Activated CD4-positive, CD25-positive, alpha-beta regulatory T cell treated with anti-CD3 and anti-CD28 coated beads, Interleukin-2, amount 50 U/mL, for 72 hours (primary cell): Measurements from ENCODE around the gene GTF3C5.
"Not testable (repeated sequence)": the region's sequence is repeated elsewhere in the genome, so short reads cannot be mapped to it uniquely, and the experiment has no call there.

Experiments
- DNase-seq: peaks from one replicate; pipeline ENCODE4 v3.0.0; 2021

The GTF3C5 gene, protein sequence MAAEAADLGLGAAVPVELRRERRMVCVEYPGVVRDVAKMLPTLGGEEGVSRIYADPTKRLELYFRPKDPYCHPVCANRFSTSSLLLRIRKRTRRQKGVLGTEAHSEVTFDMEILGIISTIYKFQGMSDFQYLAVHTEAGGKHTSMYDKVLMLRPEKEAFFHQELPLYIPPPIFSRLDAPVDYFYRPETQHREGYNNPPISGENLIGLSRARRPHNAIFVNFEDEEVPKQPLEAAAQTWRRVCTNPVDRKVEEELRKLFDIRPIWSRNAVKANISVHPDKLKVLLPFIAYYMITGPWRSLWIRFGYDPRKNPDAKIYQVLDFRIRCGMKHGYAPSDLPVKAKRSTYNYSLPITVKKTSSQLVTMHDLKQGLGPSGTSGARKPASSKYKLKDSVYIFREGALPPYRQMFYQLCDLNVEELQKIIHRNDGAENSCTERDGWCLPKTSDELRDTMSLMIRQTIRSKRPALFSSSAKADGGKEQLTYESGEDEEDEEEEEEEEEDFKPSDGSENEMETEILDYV

DNA sequence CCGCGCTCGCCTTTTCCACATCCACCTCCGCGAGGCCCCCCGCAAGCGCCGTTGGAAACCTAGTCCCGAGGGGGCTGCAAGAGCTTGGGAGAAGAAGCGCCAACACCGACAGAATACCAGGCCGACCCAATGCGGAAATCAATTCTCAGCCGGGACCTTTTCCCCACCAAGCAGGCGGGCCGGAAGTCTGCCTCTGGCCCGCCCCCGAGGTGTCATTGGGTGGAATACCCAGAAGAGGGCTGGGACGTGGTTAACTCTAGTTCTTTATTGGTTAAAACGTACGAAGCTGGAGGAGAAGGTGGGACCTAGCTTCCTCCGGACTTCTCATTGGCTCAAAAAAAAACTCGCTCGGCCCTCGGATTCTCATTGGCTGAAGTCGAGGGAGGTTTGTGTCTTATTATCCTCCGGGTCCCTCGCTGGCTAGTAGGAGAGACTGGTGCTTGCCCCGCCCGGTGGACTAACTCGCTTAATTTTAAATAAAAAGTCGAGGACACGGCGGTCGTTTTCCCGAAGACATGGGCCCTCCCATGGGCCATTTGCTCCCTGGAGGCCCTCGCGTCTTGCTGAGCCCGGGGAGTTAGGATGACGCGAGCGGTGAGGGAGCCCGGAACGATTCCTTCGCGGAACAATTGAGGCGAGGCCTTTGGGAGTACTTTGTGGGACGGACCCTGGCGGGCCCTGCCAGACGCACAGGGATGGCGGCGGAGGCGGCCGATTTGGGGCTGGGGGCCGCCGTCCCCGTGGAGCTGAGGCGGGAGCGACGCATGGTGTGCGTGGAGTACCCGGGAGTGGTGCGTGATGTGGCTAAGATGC lies at the start of gene GTF3C5:
Gene GTF3C5, plus strand, starts transcription at position 681 of the 813 bp plus-strand sequence. Its CDS starts 15 bp downstream, at position 696.
- DNase-seq: peak; percentile 88

DNA sequence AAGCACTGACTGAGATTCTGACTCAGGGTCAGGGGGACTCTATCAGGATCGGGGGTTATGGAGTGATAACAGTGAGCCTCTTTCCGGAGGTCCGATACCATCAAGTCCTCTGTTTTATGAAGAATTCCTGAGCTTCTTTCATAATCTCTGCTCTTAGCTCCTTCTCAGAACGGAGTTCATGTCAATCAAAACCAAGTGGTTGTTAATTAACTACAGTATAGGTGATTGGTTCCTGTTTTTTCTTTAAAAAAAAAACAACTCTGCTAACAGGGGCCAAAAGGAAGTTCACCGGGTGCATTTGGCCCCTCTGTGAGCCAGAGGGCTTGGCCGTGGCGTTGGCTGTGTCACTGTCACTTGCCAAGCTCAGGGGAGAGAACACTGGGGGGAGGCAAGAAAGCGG lies 48.3 kb upstream of the GTF3C5 start:
- no peak for DNase-seq

DNA sequence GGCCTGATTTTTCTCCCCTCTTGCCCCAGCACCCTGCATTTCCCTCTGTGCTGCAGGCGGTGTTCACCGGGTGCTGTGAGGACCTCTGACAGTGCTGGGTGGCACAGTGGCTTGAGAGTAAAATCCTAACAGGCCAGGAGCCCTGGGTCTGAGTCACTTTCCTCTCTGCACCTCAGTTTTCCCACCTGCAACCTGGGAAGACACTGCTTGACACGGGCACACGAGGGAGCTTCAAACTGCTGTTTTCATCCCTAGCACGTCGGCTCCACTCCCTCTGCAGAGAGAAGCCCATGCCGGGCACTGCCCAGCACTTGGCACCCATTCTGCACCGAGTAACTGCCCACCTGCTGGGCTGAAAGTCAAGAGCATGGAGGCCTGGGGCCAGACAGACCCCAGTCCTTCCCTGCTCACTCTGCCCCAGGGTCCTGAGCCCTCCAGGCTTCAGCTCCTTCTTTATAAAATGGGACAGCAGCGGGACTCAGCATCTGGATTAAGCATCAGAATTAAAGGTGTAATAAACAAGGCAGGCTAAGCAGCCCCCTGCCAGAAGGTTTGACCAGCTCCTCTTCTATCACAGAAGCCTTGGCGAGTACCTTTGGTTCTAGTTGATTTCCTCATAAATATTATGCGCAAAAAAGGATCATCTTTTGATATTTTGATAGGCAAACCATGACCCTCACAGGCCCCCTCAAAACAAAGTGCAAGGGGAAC lies 47.2 kb upstream of the GTF3C5 start:
- no peak for DNase-seq

DNA sequence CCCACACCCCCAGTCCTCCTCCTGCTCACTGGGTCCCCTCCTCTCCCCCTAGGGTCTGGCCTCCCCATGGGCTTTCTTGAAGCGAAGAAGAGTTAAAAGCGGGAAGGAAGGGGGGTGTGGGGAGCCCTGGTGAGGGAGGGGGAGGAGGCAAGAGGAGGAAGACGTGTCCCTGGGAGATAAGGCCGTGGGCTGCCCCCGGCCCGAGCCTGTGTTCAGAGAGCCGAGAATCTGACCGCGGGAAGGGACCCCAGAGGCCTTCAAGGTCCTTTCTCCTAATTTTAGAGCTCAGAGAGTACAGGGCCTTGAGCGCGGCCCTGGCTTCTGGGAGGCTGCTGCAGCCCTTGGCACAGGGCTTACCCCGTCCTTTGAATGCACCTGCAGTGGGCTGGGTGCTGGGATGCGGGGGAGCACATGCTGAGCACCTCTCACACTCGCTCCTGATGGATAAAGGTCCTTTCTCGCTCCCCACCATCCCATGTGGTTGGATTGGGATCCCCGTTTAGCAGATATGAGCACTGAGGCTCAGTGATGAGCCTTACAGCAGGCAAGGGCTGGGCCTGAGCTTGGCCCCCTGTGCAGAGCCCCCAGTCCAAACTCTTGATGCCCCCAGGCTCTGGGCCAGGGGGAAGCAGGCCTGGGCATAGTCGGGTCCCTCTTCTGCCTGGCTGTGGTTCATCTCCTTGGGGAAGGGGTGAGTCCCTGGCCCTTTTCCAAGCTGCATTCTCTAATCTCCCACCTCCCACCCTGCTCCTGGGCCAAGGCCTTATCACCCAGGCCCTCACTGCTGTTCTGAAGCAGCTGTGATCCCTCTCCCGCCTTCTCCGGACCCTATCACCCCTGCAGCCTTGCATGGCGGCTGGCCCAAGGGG lies 46.4 kb upstream of the GTF3C5 start:
- no peak for DNase-seq

DNA sequence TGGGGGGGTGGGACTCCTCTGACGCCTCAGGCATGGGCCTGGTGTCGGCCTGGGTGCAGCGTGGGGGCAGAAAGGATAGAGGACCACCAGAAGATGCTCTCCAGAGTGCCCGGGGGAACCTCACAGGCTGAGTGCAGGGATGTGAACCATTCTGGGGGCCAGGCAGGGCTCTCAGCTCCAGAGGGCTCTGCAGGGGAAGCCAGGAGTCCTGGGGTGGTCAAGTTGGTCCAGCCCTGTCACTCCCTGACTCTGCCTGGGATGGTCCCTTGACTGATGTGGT lies 45.8 kb upstream of the GTF3C5 start:
- DNase-seq: no peak

DNA sequence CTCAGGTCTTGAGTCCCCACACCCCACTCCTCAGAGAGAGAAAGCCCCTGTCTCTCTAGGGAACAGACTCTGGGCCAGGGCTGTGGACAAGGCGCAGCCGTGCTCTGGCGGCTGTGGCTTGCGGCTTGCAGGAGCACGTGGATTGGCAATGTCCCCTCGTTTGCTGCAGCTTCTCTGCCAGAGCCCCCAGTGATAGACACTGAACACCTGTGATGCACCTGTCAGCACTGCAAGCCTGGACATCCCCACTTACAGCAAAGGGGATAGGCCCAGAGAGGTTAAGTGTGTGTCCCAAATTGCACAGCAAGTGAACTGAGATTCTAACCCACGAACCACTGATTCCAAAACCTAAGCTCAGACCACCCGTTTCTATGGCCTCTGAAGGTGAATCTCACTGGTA lies 45.3 kb upstream of the GTF3C5 start:
- no peak for DNase-seq

DNA sequence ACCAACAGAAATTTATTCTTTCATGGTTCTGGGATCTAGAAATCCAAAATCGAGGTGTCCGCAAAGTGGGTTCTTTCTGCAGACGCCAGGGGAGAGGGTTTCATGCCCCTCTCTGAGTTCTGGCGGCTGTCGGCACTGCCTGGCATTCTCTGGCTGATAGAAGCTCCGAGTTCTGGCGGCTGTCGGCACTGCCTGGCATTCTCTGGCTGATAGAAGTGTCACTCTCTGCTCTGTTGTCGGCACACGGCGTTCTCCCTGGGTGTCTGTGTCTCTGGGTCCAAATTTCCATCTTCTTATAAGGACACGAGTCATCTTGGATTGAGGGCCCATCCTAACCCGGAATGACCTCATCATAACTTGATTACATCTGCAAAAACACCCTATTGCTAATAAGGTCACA lies 44.7 kb upstream of the GTF3C5 start:
- no peak for DNase-seq

DNA sequence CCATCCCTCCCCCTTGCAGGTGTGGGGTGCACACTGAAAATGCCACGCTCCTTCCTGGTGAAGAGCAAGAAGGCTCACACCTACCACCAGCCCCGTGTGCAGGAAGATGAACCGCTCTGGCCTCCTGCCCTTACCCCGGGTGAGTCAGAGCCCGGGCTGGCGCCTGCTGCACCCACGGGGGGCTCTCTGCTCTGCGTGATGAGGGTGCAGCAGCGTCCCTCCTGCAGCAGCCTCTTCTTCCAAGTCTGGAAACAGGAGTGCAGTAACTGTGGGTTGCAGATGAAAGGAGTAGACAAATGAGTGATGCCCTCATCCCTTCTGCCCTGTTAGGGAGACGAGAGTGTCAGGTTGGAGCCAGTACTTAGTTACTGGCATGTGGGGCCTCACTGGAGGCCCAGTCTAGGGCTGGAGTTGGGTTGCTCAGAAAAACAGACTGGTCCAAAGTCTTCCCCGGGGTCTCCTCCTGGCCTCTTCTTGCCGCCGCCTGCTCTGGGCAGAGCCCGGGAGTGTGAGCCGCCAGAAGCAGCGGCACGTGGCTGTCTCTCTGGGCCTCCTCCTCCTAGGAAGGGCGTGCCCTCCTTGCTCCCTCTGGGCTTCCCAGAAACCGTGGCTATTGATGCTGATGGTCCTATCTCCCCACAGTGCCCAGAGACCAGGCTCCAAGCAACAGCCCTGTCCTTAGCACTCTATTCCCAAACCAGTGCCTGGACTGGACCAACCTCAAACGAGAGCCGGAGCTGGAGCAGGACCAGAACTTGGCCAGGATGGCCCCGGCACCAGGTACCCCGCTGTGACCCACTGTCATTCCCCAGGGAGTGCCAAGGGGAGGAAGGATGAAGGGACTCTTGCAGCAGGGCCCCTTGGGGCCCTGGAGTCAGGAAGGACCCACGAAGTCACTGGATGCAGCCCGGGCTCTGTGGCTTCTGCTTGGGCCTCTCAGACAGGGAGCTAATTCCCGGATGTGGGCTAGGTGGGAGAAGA lies 43.9 kb upstream of the GTF3C5 start:
- DNase-seq: no peak

DNA sequence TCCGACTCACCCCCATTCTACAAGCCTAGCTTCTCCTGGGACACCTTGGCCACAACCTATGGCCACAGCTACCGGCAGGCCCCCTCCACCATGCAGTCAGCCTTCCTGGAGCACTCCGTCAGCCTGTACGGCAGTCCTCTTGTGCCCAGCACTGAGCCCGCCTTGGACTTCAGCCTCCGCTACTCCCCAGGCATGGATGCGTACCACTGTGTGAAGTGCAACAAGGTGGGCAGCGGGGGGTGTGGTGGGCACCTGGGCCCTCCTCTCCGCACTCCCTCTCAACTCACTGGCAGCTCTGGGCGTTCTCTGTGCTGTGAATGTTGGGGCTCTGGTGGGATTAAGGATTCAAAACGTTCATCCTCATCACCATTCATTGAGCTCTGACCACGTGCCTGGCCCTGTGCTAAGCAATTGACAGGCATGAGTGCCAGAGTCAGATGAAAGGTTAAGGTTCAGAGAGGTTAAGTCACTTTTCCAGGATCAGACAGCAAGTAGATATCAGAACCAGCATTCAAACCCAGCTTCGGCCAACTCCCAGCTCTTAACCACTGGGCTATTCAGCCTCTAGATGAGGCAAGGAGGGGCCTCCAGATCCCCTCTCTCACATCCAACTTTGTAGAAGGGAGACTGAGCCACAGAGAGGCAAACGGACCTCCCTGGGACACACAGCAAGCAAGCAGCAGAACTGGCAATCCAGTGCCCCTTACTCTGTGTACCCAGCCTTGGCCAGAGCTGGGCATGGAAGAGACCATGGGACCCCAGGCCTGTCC lies 42.4 kb upstream of the GTF3C5 start:
- DNase-seq: no peak

DNA sequence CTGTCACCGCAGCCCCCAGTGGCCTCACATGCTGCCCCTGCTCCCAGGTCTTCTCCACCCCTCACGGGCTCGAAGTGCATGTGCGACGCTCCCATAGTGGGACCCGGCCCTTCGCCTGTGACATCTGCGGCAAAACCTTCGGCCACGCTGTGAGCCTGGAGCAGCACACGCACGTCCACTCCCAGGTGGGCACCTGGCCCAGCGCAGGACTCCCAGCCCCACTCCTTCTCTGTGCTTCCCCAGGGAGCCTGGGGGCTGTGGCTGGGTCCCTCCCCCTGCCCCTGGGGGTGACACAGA lies 41.8 kb upstream of the GTF3C5 start:
- DNase-seq: no peak

DNA sequence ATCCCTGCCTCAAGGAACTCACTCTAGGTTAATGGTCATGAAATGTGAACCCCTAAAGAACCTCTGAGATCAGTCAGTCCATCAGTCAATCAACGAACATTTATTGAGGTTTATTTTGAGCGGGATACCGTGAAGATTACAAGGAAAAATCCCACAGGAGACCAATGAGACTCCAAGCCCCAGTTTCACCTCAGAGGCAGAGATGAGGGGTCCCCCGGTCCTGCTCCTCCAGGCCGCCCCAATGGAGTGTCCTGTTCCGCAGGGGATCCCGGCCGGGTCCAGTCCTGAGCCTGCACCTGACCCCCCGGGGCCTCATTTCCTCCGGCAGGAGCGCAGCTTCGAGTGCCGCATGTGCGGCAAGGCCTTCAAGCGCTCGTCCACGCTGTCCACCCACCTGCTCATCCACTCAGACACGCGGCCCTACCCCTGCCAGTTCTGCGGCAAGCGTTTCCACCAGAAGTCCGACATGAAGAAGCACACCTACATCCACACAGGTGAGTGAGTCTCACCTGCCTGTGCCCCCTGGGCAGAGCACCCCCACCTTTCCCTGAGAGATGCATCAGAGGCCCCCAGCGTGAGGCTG lies 41.3 kb upstream of the GTF3C5 start:
- DNase-seq: no peak

DNA sequence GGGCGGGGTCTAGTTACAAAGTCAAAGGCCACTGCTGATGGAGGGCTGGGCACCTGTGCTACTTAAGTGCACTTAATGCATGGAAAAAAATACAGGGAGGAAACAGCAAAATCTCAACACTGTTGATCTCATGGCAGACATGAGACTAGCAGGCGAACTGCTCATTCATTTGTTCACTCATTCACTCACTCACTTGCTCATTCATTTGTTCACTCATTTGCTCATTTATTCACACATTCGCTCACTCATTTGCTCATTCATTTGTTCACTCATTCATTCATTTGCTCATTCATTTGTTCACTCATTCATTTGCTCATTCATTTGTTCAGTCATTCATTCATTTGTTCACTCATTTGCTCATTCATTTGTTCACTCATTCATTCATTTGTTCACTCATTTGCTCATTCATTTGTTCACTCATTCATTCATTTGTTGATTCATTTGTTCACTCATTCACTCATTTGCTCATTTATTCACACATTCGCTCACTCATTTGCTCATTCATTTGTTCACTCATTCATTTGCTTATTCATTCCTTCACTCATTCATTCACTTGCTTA lies 40.7 kb upstream of the GTF3C5 start:
- DNase-seq: not testable (repeated sequence)

DNA sequence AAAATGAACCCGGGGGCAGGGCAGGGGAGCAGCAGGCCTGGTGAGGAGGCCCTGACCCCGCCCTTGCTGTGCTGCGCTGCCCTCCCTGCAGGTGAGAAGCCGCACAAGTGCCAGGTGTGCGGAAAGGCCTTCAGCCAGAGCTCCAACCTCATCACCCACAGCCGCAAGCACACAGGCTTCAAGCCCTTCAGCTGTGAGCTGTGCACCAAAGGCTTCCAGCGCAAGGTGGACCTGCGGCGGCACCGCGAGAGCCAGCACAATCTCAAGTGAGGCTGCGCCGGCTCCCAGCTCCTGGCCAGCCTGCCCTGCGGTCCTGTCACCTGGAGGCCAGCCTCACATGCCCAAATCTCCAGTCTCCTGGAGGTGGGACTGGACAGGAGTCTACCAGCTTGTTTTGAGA lies 40.0 kb upstream of the GTF3C5 start:
- DNase-seq: no peak

DNA sequence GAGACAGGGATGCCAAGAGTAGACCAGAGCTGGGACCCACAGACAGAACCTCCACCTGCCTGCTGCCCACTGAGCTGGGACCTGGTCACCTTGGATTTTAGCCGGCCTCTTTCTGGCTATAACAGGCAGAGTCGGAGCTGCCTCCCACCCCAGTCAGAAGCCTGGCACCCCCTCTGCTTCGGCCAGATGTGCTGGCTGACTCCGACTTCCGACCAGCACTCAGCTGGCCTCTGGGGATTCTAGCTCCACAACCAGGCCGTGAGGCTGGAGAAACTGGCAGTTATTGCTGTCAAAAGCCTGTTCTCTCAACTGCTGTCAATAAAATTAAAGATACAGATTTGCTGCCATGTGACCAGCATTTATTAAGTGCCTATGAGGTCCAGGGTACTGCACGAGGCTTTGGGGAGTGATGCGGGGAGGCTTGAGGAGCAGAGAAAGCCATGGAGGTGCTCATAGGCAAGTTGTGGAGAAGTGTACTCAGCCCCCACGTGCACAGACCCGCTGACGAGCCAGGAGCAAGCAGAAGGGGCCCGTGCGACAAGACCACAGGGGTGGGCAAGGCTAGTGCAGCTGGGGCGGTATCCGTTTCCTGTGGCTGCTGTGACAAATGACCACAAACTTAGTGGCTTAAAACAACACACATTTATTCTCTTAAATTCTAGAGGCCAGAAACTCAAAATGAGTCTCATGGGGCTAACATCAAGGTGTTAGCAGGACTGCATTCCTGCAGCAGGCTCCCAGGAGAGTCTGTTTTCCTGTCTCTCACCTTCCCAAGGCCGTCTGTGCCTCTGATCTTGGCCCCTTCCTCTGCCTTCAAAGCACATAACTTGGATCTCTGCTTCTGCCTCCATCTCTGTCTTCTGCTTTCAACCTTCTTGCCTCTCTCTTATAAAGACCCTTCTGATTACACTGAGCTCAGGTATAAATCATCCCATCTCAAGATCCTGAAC lies 39.2 kb upstream of the GTF3C5 start:
- no peak for DNase-seq

DNA sequence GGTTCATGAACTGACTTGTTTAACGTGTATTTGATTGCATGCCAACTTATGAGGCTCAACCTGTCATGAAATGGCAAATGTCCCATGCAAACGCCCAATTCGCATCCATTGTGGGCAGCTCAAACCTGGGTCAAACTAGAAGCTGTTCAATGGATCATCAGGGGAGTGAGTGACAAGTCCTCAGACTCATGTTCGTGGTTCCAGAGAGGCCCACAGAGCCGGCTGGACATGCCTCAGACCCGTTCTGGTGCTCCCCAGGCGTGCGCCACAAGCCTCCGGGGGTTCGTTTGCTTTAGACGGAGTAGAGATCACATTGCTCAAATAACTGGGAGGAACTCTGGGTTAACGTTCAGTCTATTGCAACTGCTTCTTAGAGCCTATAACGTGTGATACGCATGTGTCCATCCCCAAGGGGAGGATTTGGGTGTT lies 37.3 kb upstream of the GTF3C5 start:
- DNase-seq: no peak

DNA sequence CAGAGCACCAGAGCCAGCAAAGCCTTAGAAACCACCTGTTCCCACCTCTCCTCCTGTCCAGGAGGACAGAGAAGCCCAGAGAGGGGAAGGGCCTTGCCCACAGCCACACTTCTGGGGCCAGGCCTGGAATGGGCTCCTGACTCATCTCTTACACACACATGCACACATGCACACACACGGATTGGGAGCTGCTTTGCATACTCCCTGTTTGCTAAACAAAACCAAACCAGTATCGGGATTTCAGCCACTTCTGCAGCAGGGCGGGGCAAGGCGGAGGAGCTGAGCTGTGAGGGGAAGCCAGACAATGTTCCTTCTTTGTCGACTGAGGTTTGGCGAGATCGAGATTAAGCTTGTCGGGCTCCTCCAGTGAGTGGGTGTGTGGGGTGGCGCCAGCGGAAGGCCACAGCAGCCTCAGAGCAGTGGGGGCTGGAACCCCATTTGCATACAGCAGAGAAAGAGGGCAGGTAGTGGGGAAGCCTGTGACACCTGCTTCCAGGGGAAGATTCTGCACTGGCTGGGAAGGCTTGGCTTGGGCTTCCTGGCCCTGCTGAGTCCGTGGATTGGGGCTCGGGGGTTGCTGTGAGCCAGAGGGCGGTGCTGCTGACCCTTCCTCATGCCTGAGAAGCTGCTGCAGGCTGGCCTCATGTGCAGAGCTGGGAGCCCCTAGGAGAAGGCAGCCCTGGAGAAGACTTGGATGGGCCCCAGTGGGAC lies 36.2 kb upstream of the GTF3C5 start:
- no peak for DNase-seq

DNA sequence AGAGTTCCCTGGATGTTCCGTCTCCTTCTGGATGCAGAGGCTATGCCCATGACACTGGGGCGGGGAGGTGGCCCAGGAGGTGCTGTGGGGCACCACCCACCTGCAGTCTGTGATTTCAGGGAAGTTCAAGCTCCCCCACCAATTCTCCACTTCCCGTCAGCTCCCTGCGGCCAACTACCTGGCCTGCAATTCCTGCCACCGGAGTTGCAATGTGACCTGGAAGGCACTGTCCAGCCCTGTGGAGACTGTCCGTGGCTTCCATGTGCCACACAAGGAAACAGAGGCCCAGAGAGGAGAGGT lies 35.7 kb upstream of the GTF3C5 start:
- DNase-seq: no peak

DNA sequence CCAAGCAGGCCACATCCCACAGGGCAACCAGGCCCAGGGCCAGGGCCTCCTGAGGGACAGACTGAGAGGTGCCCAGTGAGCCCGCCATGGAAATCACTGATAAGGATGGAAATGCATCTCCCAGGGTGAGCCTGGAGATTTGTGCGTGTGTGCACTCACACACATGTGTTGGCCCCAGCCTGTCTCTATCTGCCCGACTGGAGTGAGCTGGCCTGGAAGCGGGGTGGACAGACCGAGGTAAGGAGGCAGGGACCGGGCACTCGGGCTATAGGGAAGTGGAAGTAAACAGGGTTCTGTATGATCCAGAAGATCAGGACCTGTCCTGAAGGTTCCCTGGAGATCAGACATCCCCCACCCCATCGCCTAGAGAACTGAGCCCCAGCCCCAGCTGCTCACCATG lies 34.9 kb upstream of the GTF3C5 start:
- no peak for DNase-seq
